ENCODE results near the gene NEBL.

The NEBL gene

DNA sequence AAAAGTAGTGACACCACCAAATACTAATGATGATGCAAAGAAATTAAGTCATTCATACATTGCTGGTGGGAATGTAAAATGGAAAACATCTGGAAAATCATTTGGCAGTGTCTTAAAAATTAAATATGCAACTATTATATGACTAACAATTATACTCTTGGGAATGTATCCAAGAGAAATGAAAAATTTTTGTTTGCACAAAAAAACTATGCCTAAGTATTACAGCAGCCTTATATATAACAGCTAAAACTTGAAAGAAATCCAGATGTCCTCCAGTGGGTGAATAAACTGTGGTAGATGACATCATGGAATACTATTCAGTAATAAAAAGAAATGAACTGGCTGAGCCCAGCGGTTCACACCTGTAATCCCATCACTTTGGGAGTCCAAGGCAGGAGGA is 132.0 kb downstream of the NEBL start:
- Histone ChIP-seq H3K9me3 (ENCODE audit: control insufficient read depth, insufficient read depth, low read depth, low read length) (no peaks in the 10 kb centered on the region), H3K4me1 (ENCODE audit: control insufficient read depth, insufficient read depth, low read length) (no peaks in the 10 kb centered on the region), H3K4me3 (ENCODE audit: low read depth, low read length) (no peak overlapping the region), H3K27ac (ENCODE audit: extremely low read depth, low read depth, low read length) (no peak overlapping the region), H3K36me3 (ENCODE audit: control insufficient read depth in 2 of 2, insufficient read depth in 1 of 2, low read length in 2 of 2) (no peaks in the 10 kb centered on the region)
- no peak for TF ChIP-seq MZF1 (tag by site-specific recombination; IDR thresholded peaks at IDR 0.05; ENCODE audit: borderline replicate concordance)
- no peak for TF ChIP-seq ZNF558 (tag by site-specific recombination; IDR thresholded peaks at IDR 0.05)
- TF ChIP-seq ZNF548 (tag by site-specific recombination; IDR thresholded peaks at IDR 0.05): no peak
- TF ChIP-seq ZNF596 (tag by site-specific recombination; IDR thresholded peaks at IDR 0.05): no peak
- TF ChIP-seq ZNF133 (tag by site-specific recombination; IDR thresholded peaks at IDR 0.05): no peak
- no peak for TF ChIP-seq SETDB1 (IDR thresholded peaks at IDR 0.05; ENCODE audit: insufficient read length, low read length)
- no peak for TF ChIP-seq ZNF211 (tag by site-specific recombination; IDR thresholded peaks at IDR 0.05; ENCODE audit: low read depth)
- ChIA-PET CTCF (interaction anchor here (0.6 kb wide), 1 partner anchor 1341 kb away, joined by 3 read pairs; no protein-coding TSS in a partner anchor), POLR2A (no interaction called here)

DNA sequence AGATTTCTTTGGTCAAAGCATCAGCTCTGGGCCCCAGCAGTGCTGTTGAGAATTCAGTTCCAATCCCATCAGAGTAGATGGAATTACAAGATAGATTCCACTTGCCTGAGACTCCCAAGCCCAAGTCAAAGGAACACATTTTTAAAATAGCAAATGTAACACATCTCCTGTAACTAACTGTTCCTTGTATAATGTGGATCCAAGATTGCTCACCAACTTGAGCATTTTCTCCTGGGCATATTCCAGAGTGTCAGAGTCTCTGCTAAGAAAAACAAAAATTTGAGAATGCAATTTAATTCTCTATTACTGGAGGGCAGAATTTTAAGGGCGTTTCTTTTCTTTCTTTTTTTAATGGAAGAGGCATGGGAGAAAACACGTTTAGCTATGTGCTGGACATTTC is 136.7 kb downstream of the NEBL start:
- H3K27ac ChIP-seq (ENCODE audit: extremely low read depth, low read depth, low read length): no peak overlapping the region
- no peaks in the 10 kb centered on the region for H3K4me1 ChIP-seq (ENCODE audit: control insufficient read depth, insufficient read depth, low read length)
- TF ChIP-seq ZNF174 (tag by site-specific recombination; IDR thresholded peaks at IDR 0.05) (no peak), ZNF639 (tag by site-specific recombination; IDR thresholded peaks at IDR 0.05) (no peak), SETDB1 (IDR thresholded peaks at IDR 0.05; ENCODE audit: insufficient read length, low read length) (no peak), ZIC2 (tag by site-specific recombination; IDR thresholded peaks at IDR 0.05) (no peak), ZNF843 (tag by site-specific recombination; IDR thresholded peaks at IDR 0.05) (no peak), YY2 (tag by site-specific recombination; IDR thresholded peaks at IDR 0.05) (no peak), ZNF513 (tag by site-specific recombination; IDR thresholded peaks at IDR 0.05) (no peak), ZBTB49 (tag by site-specific recombination; IDR thresholded peaks at IDR 0.05; ENCODE audit: low read depth) (no peak), ZNF501 (tag by site-specific recombination; IDR thresholded peaks at IDR 0.05) (no peak), ZNF596 (tag by site-specific recombination; IDR thresholded peaks at IDR 0.05) (no peak), ZBTB17 (tag by site-specific recombination; IDR thresholded peaks at IDR 0.05) (no peak), ZNF677 (tag by site-specific recombination; IDR thresholded peaks at IDR 0.05) (no peak), ZNF155 (tag by site-specific recombination; IDR thresholded peaks at IDR 0.05) (no peak), ZNF510 (tag by site-specific recombination; IDR thresholded peaks at IDR 0.05; ENCODE audit: insufficient replicate concordance) (no peak), ZNF2 (tag by site-specific recombination; IDR thresholded peaks at IDR 0.05) (no peak), KLF1 (tag by site-specific recombination; IDR thresholded peaks at IDR 0.05) (no peak)
- TF ChIP-seq, protein P1, sequence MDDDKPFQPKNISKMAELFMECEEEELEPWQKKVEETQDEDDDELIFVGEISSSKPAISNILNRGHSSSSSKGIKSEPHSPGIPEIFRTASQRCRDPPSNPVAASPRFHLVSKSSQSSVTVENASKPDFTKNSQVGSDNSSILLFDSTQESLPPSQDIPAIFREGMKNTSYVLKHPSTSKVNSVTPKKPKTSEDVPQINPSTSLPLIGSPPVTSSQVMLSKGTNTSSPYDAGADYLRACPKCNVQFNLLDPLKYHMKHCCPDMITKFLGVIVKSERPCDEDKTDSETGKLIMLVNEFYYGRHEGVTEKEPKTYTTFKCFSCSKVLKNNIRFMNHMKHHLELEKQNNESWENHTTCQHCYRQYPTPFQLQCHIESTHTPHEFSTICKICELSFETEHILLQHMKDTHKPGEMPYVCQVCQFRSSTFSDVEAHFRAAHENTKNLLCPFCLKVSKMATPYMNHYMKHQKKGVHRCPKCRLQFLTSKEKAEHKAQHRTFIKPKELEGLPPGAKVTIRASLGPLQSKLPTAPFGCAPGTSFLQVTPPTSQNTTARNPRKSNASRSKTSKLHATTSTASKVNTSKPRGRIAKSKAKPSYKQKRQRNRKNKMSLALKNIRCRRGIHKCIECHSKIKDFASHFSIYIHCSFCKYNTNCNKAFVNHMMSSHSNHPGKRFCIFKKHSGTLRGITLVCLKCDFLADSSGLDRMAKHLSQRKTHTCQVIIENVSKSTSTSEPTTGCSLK (tag by site-specific recombination; IDR thresholded peaks at IDR 0.05): no peak
- no peaks in the 10 kb centered on the region for H3K9me3 ChIP-seq (ENCODE audit: control insufficient read depth, insufficient read depth, low read depth, low read length)
- ChIA-PET POLR2A (no interaction called here), CTCF (interaction anchor here (0.6 to 1.0 kb wide), 2 partner anchors 9 to 192 kb away, joined by 3 to 5 read pairs; no protein-coding TSS in a partner anchor)
- H3K36me3 ChIP-seq (ENCODE audit: control insufficient read depth in 2 of 2, insufficient read depth in 1 of 2, low read length in 2 of 2): no peaks in the 10 kb centered on the region
- no peak overlapping the region for H3K4me3 ChIP-seq (ENCODE audit: low read depth, low read length)

Measured in HEK293 (cell line).